Activated B cell treated with CpG ODN at 0.5 μM for 24 hours (primary cell): ENCODE measurements around the gene BIRC3. TPM values are rescaled to one million over a fixed set of nuclear protein-coding genes. Genes with fewer than 3 reads are reported as not detected.

Source experiments
- ATAC-seq: fragments of 200-7000 bp; cut with Tn5 transposase; one replicate; pipeline ENCODE4 v1.10.0; 2021; ENCODE audit warnings: low read depth, mild to moderate bottlenecking, moderate library complexity
- CTCF ChIA-PET: fragments of 350-600 bp; sonication (Branson Sonifier 250); formaldehyde crosslinking; loops from one replicate; lab custom pipeline; 2021; ENCODE audit warnings: antibody characterized with exemption; lab: Charles Lee
- POLR2A ChIA-PET: fragments of 350-600 bp; sonication (Branson Sonifier 250); formaldehyde crosslinking; loops from one replicate; lab custom pipeline; 2021; ENCODE audit warnings: antibody characterized with exemption; lab: Charles Lee
- DNase-seq: peaks from one replicate; pipeline ENCODE4 v3.0.0; 2022
- H3K27ac Mint-ChIP-seq: one replicate; pipeline ENCODE4 v1.8.0; 2020; ENCODE audit warnings: mixed read lengths
- H3K27me3 Mint-ChIP-seq: one replicate; pipeline ENCODE4 v1.8.0; 2021; ENCODE audit warnings: mixed read lengths
- H3K36me3 Mint-ChIP-seq: one replicate; pipeline ENCODE4 v1.8.0; 2021; ENCODE audit warnings: low read depth, mixed read lengths
- H3K4me1 Mint-ChIP-seq: one replicate; pipeline ENCODE4 v1.8.0; 2021; ENCODE audit warnings: mixed read lengths
- H3K4me3 Mint-ChIP-seq: one replicate; pipeline ENCODE4 v1.8.0; 2020; ENCODE audit warnings: mild to moderate bottlenecking, mixed read lengths
- H3K9me3 Mint-ChIP-seq: one replicate; pipeline ENCODE4 v1.8.0; 2020; ENCODE audit warnings: mixed read lengths
- intact Hi-C: fragments of 100-400 bp; cut with micrococcal nuclease; formaldehyde crosslinking; loops from one replicate; pipeline ENCODE4 v1.15.1; 2024
- total RNA-seq: library from RNA; stranded (reverse); gene quantifications from 2 replicates; pipeline ENCODE4 v1.2.3, GENCODE V29; 2022
- TF ChIP-seq, protein P1 (sequence below): fragments of 200-600 bp; IDR thresholded peaks from one replicate; pipeline ENCODE4 v1.8.0; 2022; ENCODE audit warnings: antibody characterized with exemption, mild to moderate bottlenecking

BIRC3 gene
- total RNA-seq, 1 donor from 2014 or later: 270 TPM

DNA sequence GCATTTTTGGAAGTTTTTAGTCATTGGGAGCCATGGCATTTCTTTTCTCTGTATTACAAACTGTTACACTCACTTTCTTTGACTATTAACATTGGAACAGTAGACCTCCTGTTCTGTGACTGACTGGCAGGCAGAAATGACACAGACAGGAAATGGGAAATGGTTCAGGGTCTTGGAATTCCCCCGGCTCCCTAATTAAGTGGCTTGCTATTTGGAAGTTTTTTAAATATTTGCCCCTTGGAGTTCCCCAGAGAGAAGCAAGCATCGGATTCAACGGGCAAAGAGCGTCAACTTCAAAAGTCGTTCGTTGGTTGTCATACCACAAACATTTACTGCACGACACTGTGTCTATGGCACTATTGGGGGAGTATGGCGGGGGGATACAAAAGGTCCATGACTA, 28.6 kb downstream of the BIRC3 start:
- intact Hi-C loops: loop anchor here (2.0 kb wide), 1 partner anchor 431 kb away; the partner anchor contains the start of gene CEP126
- Mint-ChIP-seq H3K36me3 (peaks cover 30% of the 10 kb centered on the region), H3K4me1 (peaks cover 42% of the 10 kb centered on the region), H3K27ac (peak overlapping the region; percentile 95), H3K27me3 (no peaks in the 10 kb centered on the region), H3K4me3 (peak overlapping the region; percentile 93), H3K9me3 (no peaks in the 10 kb centered on the region)
- no peak for DNase-seq
- POLR2A ChIA-PET: interaction anchor here (1.2 to 3.5 kb wide), 4 partner anchors 15 to 52 kb away, joined by 4 to 23 read pairs (median 6); no protein-coding TSS in a partner anchor
- TF ChIP-seq, protein P1, sequence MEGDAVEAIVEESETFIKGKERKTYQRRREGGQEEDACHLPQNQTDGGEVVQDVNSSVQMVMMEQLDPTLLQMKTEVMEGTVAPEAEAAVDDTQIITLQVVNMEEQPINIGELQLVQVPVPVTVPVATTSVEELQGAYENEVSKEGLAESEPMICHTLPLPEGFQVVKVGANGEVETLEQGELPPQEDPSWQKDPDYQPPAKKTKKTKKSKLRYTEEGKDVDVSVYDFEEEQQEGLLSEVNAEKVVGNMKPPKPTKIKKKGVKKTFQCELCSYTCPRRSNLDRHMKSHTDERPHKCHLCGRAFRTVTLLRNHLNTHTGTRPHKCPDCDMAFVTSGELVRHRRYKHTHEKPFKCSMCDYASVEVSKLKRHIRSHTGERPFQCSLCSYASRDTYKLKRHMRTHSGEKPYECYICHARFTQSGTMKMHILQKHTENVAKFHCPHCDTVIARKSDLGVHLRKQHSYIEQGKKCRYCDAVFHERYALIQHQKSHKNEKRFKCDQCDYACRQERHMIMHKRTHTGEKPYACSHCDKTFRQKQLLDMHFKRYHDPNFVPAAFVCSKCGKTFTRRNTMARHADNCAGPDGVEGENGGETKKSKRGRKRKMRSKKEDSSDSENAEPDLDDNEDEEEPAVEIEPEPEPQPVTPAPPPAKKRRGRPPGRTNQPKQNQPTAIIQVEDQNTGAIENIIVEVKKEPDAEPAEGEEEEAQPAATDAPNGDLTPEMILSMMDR: no peak
- CTCF ChIA-PET: interaction anchor here (1.1 to 5.2 kb wide), 4 partner anchors 14 to 267 kb away, joined by 3 to 120 read pairs (median 6); partner anchors contain the start of gene BIRC3
- no peak for ATAC-seq

DNA sequence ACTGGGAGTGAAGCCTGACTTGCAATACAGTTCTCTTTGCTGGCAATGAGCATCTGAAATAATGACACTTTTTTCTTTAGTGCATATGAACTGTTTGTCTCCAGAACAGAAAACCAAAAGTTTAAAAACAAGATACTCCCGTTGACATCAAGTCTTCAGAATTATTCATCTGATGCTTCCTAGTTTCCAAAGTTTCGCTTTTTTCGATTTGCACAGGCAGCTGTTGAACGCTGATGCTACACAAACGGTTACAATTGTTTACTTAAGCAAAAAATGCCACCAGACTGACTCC, 29.1 kb downstream of the BIRC3 start:
- H3K4me3 Mint-ChIP-seq: peak overlapping the region; percentile 93
- CTCF ChIA-PET: interaction anchor here (1.2 to 2.2 kb wide), 2 partner anchors 58 to 105 kb away, joined by 4 to 7 read pairs; no protein-coding TSS in a partner anchor
- ATAC-seq (no peak), DNase-seq (no peak)
- H3K9me3 Mint-ChIP-seq: no peaks in the 10 kb centered on the region
- intact Hi-C loops: loop anchor here (2.0 kb wide), 1 partner anchor 432 kb away; the partner anchor contains the start of gene CEP126
- H3K27me3 Mint-ChIP-seq: no peaks in the 10 kb centered on the region
- peak overlapping the region; percentile 95 for H3K27ac Mint-ChIP-seq
- H3K4me1 Mint-ChIP-seq: peaks cover 41% of the 10 kb centered on the region
- POLR2A ChIA-PET: interaction anchor here (1.1 to 3.5 kb wide), 5 partner anchors 14 to 58 kb away, joined by 4 to 23 read pairs (median 7); no protein-coding TSS in a partner anchor
- peaks cover 34% of the 10 kb centered on the region for H3K36me3 Mint-ChIP-seq
- TF ChIP-seq, protein P1: no peak

DNA sequence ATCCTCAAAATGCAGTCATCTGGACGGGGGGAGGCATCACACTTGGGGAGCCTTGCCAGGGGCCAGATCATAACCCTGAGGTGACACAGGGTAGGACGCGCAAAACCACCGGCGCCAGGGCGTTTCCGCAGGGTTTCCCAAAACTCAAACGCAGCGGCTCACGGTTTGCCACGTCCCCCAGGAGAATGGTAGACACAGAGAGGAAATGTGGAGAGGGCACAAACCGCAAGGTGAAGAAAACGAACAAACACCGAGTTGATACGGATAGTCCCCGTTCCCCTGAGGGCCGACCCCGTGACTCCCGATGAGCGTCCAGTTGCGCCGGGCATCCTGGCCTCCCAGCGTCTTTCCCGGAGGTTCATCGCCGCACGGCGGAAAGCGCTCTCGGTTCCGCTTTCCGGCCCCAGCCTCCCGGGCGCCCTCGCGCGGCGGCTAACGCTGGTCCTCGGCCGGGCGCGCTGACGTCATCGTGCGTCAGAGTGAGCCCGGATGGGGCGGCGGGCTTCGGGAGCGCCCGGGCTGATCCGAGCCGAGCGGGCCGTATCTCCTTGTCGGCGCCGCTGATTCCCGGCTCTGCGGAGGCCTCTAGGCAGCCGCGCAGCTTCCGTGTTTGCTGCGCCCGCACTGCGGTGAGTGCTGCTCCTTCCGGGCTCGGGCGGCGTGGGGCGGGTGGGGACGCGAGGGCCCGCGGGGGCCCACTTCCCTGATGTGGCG, 29.6 kb downstream of the BIRC3 start, which contains the start of gene BIRC2:
Gene BIRC2, plus strand, starts transcription at position 467 of the 714 bp plus-strand sequence. CDS start 2,641 bp downstream, outside the sequence.
- ATAC-seq: peak; percentile 86
- H3K36me3 Mint-ChIP-seq: peaks cover 39% of the 10 kb centered on the region
- TF ChIP-seq, protein P1: no peak
- POLR2A ChIA-PET: interaction anchor here (0.5 to 3.5 kb wide), 17 partner anchors 9 to 256 kb away, joined by 3 to 23 read pairs (median 4); no protein-coding TSS in a partner anchor
- H3K27ac Mint-ChIP-seq: peak within 1 kb of the TSS; percentile 95
- CTCF ChIA-PET: interaction anchor here (0.8 to 2.2 kb wide), 3 partner anchors 29 to 105 kb away, joined by 3 to 7 read pairs (median 4); no protein-coding TSS in a partner anchor
- DNase-seq: peak; percentile 98
- peak within 1 kb of the TSS; percentile 93 for H3K4me3 Mint-ChIP-seq
- H3K9me3 Mint-ChIP-seq: no peaks in the 10 kb centered on the region
- intact Hi-C loops: loop anchor here (1.0 to 2.0 kb wide), 10 partner anchors 30 to 432 kb away; partner anchors contain the start of genes BIRC3 and CEP126
- H3K27me3 Mint-ChIP-seq: no peaks in the 10 kb centered on the region
- peaks cover 38% of the 10 kb centered on the region for H3K4me1 Mint-ChIP-seq

DNA sequence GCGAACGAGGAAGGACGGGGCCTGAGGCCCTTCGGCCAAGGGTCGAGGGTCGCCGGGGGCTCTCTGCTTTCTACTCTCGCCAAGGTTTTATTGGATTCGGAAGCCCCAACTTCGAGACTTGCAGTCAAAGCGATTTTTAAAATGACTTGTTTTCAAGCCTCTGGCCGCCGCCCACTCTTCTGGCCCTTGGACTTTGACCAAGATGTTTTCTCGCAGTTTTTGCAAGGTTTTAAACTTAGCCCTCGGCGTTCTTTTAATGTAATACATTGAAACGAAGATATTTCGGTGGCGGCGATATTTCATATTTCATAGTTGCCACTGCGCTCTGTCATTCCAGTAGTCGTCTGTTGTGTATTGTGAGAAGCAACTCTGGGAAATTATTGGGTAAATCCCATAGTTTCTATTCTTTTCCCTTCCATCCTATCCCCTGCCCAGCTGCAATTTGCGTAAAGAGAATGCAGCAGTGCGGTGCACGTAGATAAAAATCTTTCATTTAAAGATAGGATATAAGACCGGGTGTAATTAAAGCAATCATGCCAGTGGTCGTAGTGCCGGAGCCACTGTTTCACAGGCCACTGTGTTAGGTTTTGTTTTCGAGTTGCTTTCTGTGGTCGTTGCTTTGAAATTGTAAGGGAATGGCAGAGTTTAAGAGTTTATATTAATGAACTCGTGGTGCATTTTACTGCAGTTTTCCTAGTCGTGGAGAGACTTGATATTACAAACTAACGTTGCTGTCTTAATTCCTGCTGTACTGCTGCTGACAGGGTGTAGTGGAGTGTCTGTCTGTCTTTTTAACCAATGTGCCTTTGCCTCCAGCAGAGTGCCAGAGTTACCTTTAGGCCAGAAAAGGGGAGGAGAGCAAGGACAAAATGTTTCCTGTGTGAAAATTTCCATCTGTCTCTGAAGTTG, 30.4 kb downstream of the BIRC3 start:
- ChIA-PET CTCF (interaction anchor here (0.8 to 3.1 kb wide), 5 partner anchors 19 to 265 kb away, joined by 3 to 17 read pairs (median 7); no protein-coding TSS in a partner anchor), POLR2A (interaction anchor here (0.6 to 3.5 kb wide), 12 partner anchors 8 to 265 kb away, joined by 3 to 23 read pairs (median 5); no protein-coding TSS in a partner anchor)
- peak overlapping the region; percentile 95 for H3K27ac Mint-ChIP-seq
- no peaks in the 10 kb centered on the region for H3K9me3 Mint-ChIP-seq
- DNase-seq (no peak), ATAC-seq (peak; percentile 0)
- peaks cover 37% of the 10 kb centered on the region for H3K4me1 Mint-ChIP-seq
- TF ChIP-seq, protein P1: no peak
- no peaks in the 10 kb centered on the region for H3K27me3 Mint-ChIP-seq
- intact Hi-C loops: loop anchor here (1.0 to 2.0 kb wide), 10 partner anchors 30 to 433 kb away; partner anchors contain the start of genes BIRC3 and CEP126
- H3K36me3 Mint-ChIP-seq: peaks cover 43% of the 10 kb centered on the region
- peak overlapping the region; percentile 93 for H3K4me3 Mint-ChIP-seq
